Hepatocyte (in vitro differentiated cells): ENCODE results near the gene CEBPZ. TPM values are rescaled to one million over a fixed set of nuclear protein-coding genes. Genes with fewer than 3 reads are reported as not detected.

ENCODE experiments used
- DNase-seq: peaks from one replicate; pipeline ENCODE4 v3.0.0-alpha.2; 2016; ENCODE audit warnings: low spot score
- H2AFZ ChIP-seq: fragments of 200-600 bp; sonication (generic); 2 replicates; pipeline ENCODE4 v1.6.0; 2016; ENCODE audit warnings: antibody characterized with exemption, mild to moderate bottlenecking
- H3K27ac ChIP-seq: fragments of 200-600 bp; sonication (generic); 2 replicates; pipeline ENCODE4 v1.5.1; 2016; ENCODE audit warnings: mild to moderate bottlenecking
- H3K27me3 ChIP-seq: fragments of 200-600 bp; sonication (generic); 2 replicates; pipeline ENCODE4 v1.6.1; 2016
- H3K36me3 ChIP-seq: fragments of 200-600 bp; sonication (generic); replicated peaks from 2 replicates; pipeline ENCODE4 v1.5.1; 2016; ENCODE audit warnings: low read depth; ENCODE audit not compliant: insufficient read depth
- H3K4me1 ChIP-seq: fragments of 200-600 bp; sonication (generic); 2 replicates; pipeline ENCODE4 v1.5.1; 2016; ENCODE audit warnings: mild to moderate bottlenecking, moderate library complexity; ENCODE audit not compliant: insufficient read depth
- H3K4me2 ChIP-seq: fragments of 200-600 bp; sonication (generic); 2 replicates; pipeline ENCODE4 v1.6.0; 2016
- H3K4me3 ChIP-seq: fragments of 200-600 bp; sonication (generic); 2 replicates; pipeline ENCODE4 v1.5.1; 2016; ENCODE audit warnings: mild to moderate bottlenecking
- H3K79me2 ChIP-seq: fragments of 200-600 bp; sonication (generic); 2 replicates; pipeline ENCODE4 v1.6.0; 2017; ENCODE audit warnings: mild to moderate bottlenecking
- H3K9me2 ChIP-seq: fragments of 200-600 bp; sonication (generic); replicated peaks from 2 replicates; pipeline ENCODE4 v1.6.0; 2017; ENCODE audit warnings: mild to moderate bottlenecking; ENCODE audit not compliant: insufficient read depth
- H3K9me3 ChIP-seq: fragments of 200-600 bp; sonication (generic); 2 replicates; pipeline ENCODE4 v1.5.1; 2016; ENCODE audit warnings: low read depth, mild to moderate bottlenecking
- H4K20me1 ChIP-seq: fragments of 200-600 bp; sonication (generic); 2 replicates; pipeline ENCODE4 v1.6.0; 2016; ENCODE audit warnings: mild to moderate bottlenecking; ENCODE audit not compliant: insufficient read depth, poor library complexity, severe bottlenecking
- EZH2 ChIP-seq: fragments of 200-600 bp; sonication (generic); IDR thresholded peaks from 2 replicates; pipeline ENCODE4 v1.6.1; 2016; ENCODE audit warnings: antibody characterized with exemption, mild to moderate bottlenecking, borderline replicate concordance
- EZH2phosphoT487 ChIP-seq: fragments of 200-600 bp; sonication (generic); IDR thresholded peaks from one replicate; pipeline ENCODE4 v1.6.1; 2018; ENCODE audit warnings: antibody characterized with exemption, mild to moderate bottlenecking, low read depth, moderate library complexity; ENCODE audit not compliant: unreplicated experiment, severe bottlenecking
- WGBS: methylation state at CpG from one replicate; pipeline ENCODE4 v1.1.6; 2016; ENCODE audit warnings: low lambda C conversion rate; ENCODE audit errors: missing lambda C conversion rate; 5-methylcytosine and 5-hydroxymethylcytosine counted together
- polyA plus RNA-seq: library from polyadenylated mRNA; unstranded; fragments of >200 nt; fragmentation: Nextera tagmentation; extraction: Ambion mirVana; gene quantifications from 2 replicates; pipeline ENCODE4 v1.2.1, GENCODE V29; 2016
- total RNA-seq: library from RNA; depleted of rRNA; stranded (reverse); fragments of >200 nt; gene quantifications from 2 replicates; pipeline ENCODE4 v1.2.3, GENCODE V29; 2014
- TF ChIP-seq, protein P1 (sequence below): fragments of 200-600 bp; sonication (generic); IDR thresholded peaks from 2 replicates; pipeline ENCODE4 v1.5.1; 2016; ENCODE audit warnings: antibody characterized with exemption, mild to moderate bottlenecking; ENCODE audit not compliant: poor library complexity

Gene CEBPZ
- total and polyA plus RNA-seq, 2 experiments from 2014 or later = 21.5 to 40.3 TPM

DNA sequence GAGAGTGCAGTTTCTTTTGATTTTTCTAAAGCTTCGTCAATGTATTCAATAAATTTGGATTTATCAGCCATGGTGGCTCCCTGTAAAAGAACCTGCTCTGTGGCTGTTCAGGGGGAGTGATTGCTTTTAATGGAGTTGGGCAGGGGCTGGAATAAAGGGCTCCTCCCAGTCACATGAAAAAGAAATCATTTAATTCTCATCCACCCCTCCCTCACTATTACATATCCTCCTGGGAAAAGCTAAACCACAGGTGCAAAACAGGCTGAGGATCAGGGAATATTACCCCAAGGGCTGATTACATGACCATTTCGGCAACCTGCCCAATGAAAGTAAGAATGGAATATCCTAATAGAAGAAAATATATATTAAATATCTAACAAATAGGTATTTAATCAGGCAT, 42.8 kb downstream of the CEBPZ start, which contains the start of gene SULT6B1:
SULT6B1 (minus strand) TSS at position 101 of the 400 bp plus-strand sequence; CDS start at position 71, 30 bp downstream.
- Histone ChIP-seq H3K36me3 (no peaks in the 10 kb centered on the region), H3K9me3 (no peaks in the 10 kb centered on the region), H2AFZ (no peak within 1 kb of the TSS), H3K4me3 (no peak within 1 kb of the TSS), H3K9me2 (no peaks in the 10 kb centered on the region), H3K79me2 (no peaks in the 10 kb centered on the region), H4K20me1 (no peaks in the 10 kb centered on the region), H3K4me2 (no peak within 1 kb of the TSS), H3K27me3 (no peaks in the 10 kb centered on the region), H3K4me1 (no peaks in the 10 kb centered on the region), H3K27ac (peak within 1 kb of the TSS; percentile 23)
- DNase-seq = no peak
- TF ChIP-seq EZH2phosphoT487 = no peak
- TF ChIP-seq EZH2 = no peak
- TF ChIP-seq, protein P1, sequence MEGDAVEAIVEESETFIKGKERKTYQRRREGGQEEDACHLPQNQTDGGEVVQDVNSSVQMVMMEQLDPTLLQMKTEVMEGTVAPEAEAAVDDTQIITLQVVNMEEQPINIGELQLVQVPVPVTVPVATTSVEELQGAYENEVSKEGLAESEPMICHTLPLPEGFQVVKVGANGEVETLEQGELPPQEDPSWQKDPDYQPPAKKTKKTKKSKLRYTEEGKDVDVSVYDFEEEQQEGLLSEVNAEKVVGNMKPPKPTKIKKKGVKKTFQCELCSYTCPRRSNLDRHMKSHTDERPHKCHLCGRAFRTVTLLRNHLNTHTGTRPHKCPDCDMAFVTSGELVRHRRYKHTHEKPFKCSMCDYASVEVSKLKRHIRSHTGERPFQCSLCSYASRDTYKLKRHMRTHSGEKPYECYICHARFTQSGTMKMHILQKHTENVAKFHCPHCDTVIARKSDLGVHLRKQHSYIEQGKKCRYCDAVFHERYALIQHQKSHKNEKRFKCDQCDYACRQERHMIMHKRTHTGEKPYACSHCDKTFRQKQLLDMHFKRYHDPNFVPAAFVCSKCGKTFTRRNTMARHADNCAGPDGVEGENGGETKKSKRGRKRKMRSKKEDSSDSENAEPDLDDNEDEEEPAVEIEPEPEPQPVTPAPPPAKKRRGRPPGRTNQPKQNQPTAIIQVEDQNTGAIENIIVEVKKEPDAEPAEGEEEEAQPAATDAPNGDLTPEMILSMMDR = no peak
- WGBS = 96% methylated on average over 2 of the region's 2 CpGs

DNA sequence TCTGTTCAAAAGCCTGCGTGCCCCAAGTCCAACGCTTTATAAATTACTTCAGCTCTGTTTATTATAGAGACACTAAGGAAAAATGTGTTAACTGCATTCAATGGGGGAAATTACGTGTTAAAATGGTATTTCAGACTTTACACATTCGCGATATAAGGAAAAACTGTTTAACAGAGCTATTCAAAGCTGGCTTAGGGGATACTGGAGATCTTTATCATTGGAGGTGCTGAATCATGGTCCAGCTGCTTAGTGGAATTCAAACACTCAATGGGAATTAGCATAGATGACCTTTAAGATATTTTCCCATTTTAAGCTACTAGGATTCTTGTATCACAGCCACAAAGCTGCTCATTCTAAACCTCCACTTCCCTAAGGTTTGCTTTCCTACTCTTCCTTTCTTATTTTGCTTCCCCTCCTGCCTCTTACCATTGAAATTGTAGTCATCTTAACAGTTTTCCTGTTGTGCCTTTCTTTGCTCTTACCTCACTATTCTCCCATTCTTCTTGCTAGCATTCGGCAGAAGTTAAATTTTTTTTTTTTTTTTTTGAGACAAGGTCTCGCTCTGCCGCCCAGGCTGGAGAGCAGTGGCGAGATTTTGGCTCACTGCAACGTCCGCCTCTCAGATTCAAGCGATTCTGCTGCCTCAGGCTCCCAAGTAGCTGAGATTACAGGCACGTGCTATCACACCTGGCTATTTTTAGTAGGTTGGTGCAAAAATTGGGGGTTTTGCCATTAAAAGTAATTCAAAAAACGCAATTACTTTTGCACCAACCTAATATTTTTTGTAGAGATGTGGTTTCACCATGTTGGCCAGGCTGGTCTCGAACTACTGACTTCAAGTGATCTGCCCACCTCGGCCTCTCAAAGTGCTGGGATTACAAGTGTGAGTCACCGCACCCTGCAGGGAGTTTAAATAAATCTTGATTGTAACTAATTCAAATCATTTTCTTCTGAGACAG, 49.4 kb downstream of the CEBPZ start:
- WGBS = 58% methylated on average over 17 of the region's 17 CpGs
- Histone ChIP-seq H3K4me2 (no peak overlapping the region), H4K20me1 (no peaks in the 10 kb centered on the region), H2AFZ (no peak overlapping the region), H3K4me3 (no peak overlapping the region), H3K9me2 (no peaks in the 10 kb centered on the region), H3K27ac (no peak overlapping the region), H3K79me2 (no peaks in the 10 kb centered on the region), H3K27me3 (no peaks in the 10 kb centered on the region), H3K36me3 (no peaks in the 10 kb centered on the region), H3K4me1 (no peaks in the 10 kb centered on the region), H3K9me3 (no peaks in the 10 kb centered on the region)
- TF ChIP-seq, protein P1 = no peak
- no peak for TF ChIP-seq EZH2
- TF ChIP-seq EZH2phosphoT487 = no peak
- no peak for DNase-seq

DNA sequence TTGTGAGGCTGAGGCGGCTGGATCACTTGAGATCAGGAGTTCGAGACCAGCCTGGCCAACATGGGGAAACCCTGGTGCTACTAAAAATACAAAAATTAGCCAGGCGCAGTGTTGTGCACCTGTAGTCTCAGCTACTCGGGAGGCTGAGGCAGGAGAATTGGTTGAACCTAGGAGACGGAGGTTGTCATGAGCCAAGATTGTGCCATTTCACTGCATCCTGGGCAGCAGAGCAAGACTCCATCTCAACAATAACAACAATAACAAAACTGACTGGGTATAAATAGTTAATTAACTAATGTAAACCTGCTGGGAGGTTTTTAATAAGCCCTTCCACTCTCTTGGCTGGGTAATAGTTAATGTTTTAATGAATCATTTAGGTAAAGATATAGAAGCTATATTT, 50.8 kb downstream of the CEBPZ start:
- H4K20me1 ChIP-seq = no peaks in the 10 kb centered on the region
- H3K9me3 ChIP-seq = no peaks in the 10 kb centered on the region
- H3K27me3 ChIP-seq = no peaks in the 10 kb centered on the region
- no peaks in the 10 kb centered on the region for H3K4me1 ChIP-seq
- H3K9me2 ChIP-seq = no peaks in the 10 kb centered on the region
- no peak overlapping the region for H3K4me2 ChIP-seq
- DNase-seq = no peak
- H2AFZ ChIP-seq = no peak overlapping the region
- no peak overlapping the region for H3K4me3 ChIP-seq
- TF ChIP-seq EZH2 (no peak), EZH2phosphoT487 (no peak)
- TF ChIP-seq, protein P1 = no peak
- H3K36me3 ChIP-seq = no peaks in the 10 kb centered on the region
- no peaks in the 10 kb centered on the region for H3K79me2 ChIP-seq
- peak overlapping the region; percentile 39 for H3K27ac ChIP-seq
- 94% methylated on average over 5 of the region's 5 CpGs for WGBS
